ENCODE data around the gene AKAP8L.

Gene AKAP8L

GRCh38 chr19:15445807-15446376, 27.1 kb upstream of the AKAP8L start:
- no peak overlapping the region for H3K4me3 ChIP-seq (ENCODE audit: low read length)

GRCh38 chr19:15445227-15445605, 26.4 kb upstream of the AKAP8L start:
- no peaks in the 10 kb centered on the region for H3K9me3 ChIP-seq (replicated peaks; ENCODE audit: low read length)
- no peak overlapping the region for H3K4me3 ChIP-seq (ENCODE audit: low read length)
- no peak overlapping the region for H3K4me2 ChIP-seq (ENCODE audit: low read length)
- H3K36me3 ChIP-seq (ENCODE audit: insufficient read depth, low read length) = no peaks in the 10 kb centered on the region
- H3K4me1 ChIP-seq (ENCODE audit: control insufficient read depth, insufficient read depth, low read length) = peaks cover 7% of the 10 kb centered on the region
- no peak overlapping the region for H3K9ac ChIP-seq (ENCODE audit: low read depth, low read length)
- peaks cover 21% of the 10 kb centered on the region for H3K27me3 ChIP-seq (ENCODE audit: control insufficient read depth, insufficient read depth, low read length)

More at GRCh38 chr19:15445807-15446376, 27.1 kb upstream of the AKAP8L start:
- H3K36me3 ChIP-seq (ENCODE audit: insufficient read depth, low read length) = no peaks in the 10 kb centered on the region
- H3K4me2 ChIP-seq (ENCODE audit: low read length) = no peak overlapping the region
- H3K27me3 ChIP-seq (ENCODE audit: control insufficient read depth, insufficient read depth, low read length) = peaks cover 16% of the 10 kb centered on the region
- no peak overlapping the region for H3K9ac ChIP-seq (ENCODE audit: low read depth, low read length)
- H3K4me1 ChIP-seq (ENCODE audit: control insufficient read depth, insufficient read depth, low read length) = peaks cover 8% of the 10 kb centered on the region
- H3K9me3 ChIP-seq (replicated peaks; ENCODE audit: low read length) = no peaks in the 10 kb centered on the region

GRCh38 chr19:15444505-15445226, 25.9 kb upstream of the AKAP8L start:
- Histone ChIP-seq H3K9me3 (replicated peaks; ENCODE audit: low read length) (no peaks in the 10 kb centered on the region), H3K4me2 (ENCODE audit: low read length) (no peak overlapping the region), H3K9ac (ENCODE audit: low read depth, low read length) (no peak overlapping the region), H3K36me3 (ENCODE audit: insufficient read depth, low read length) (no peaks in the 10 kb centered on the region), H3K4me3 (ENCODE audit: low read length) (no peak overlapping the region), H3K27me3 (ENCODE audit: control insufficient read depth, insufficient read depth, low read length) (peaks cover 27% of the 10 kb centered on the region), H3K4me1 (ENCODE audit: control insufficient read depth, insufficient read depth, low read length) (peaks cover 6% of the 10 kb centered on the region)

- H3K4me2 ChIP-seq (ENCODE audit: low read length) = no peak overlapping the region
- H3K27me3 ChIP-seq (ENCODE audit: control insufficient read depth, insufficient read depth, low read length) = peaks cover 35% of the 10 kb centered on the region
- H3K9me3 ChIP-seq (replicated peaks; ENCODE audit: low read length) = no peaks in the 10 kb centered on the region
- H3K4me3 ChIP-seq (ENCODE audit: low read length) = no peak overlapping the region
- peaks cover 2% of the 10 kb centered on the region for H3K4me1 ChIP-seq (ENCODE audit: control insufficient read depth, insufficient read depth, low read length)
- no peak overlapping the region for H3K9ac ChIP-seq (ENCODE audit: low read depth, low read length)
- no peaks in the 10 kb centered on the region for H3K36me3 ChIP-seq (ENCODE audit: insufficient read depth, low read length)
Measured at GRCh38 chr19:15443838-15444237, 25.1 kb upstream of the AKAP8L start.

- Histone ChIP-seq H3K4me3 (ENCODE audit: low read length) (no peak overlapping the region), H3K4me2 (ENCODE audit: low read length) (no peak overlapping the region), H3K4me1 (ENCODE audit: control insufficient read depth, insufficient read depth, low read length) (no peaks in the 10 kb centered on the region), H3K27me3 (ENCODE audit: control insufficient read depth, insufficient read depth, low read length) (peaks cover 35% of the 10 kb centered on the region), H3K36me3 (ENCODE audit: insufficient read depth, low read length) (no peaks in the 10 kb centered on the region), H3K9ac (ENCODE audit: low read depth, low read length) (no peak overlapping the region), H3K9me3 (replicated peaks; ENCODE audit: low read length) (no peaks in the 10 kb centered on the region)
Measured at GRCh38 chr19:15443325-15443724, 24.5 kb upstream of the AKAP8L start.

- Histone ChIP-seq H3K9ac (ENCODE audit: low read depth, low read length) (no peak overlapping the region), H3K9me3 (replicated peaks; ENCODE audit: low read length) (no peaks in the 10 kb centered on the region), H3K4me1 (ENCODE audit: control insufficient read depth, insufficient read depth, low read length) (no peaks in the 10 kb centered on the region), H3K4me3 (ENCODE audit: low read length) (no peak overlapping the region), H3K36me3 (ENCODE audit: insufficient read depth, low read length) (no peaks in the 10 kb centered on the region), H3K4me2 (ENCODE audit: low read length) (no peak overlapping the region), H3K27me3 (ENCODE audit: control insufficient read depth, insufficient read depth, low read length) (peaks cover 35% of the 10 kb centered on the region)
Measured at GRCh38 chr19:15442142-15442920, 23.5 kb upstream of the AKAP8L start.

GRCh38 chr19:15441317-15441716, 22.5 kb upstream of the AKAP8L start:
- H3K4me3 ChIP-seq (ENCODE audit: low read length) = no peak overlapping the region
- H3K9ac ChIP-seq (ENCODE audit: low read depth, low read length) = no peak overlapping the region
- no peaks in the 10 kb centered on the region for H3K9me3 ChIP-seq (replicated peaks; ENCODE audit: low read length)
- H3K36me3 ChIP-seq (ENCODE audit: insufficient read depth, low read length) = no peaks in the 10 kb centered on the region
- H3K4me1 ChIP-seq (ENCODE audit: control insufficient read depth, insufficient read depth, low read length) = no peaks in the 10 kb centered on the region
- H3K27me3 ChIP-seq (ENCODE audit: control insufficient read depth, insufficient read depth, low read length) = peaks cover 35% of the 10 kb centered on the region
- no peak overlapping the region for H3K4me2 ChIP-seq (ENCODE audit: low read length)

GRCh38 chr19:15439821-15440641, 21.2 kb upstream of the AKAP8L start:
- H3K4me3 ChIP-seq (ENCODE audit: low read length) = no peak overlapping the region
- H3K36me3 ChIP-seq (ENCODE audit: insufficient read depth, low read length) = no peaks in the 10 kb centered on the region
- peaks cover 35% of the 10 kb centered on the region for H3K27me3 ChIP-seq (ENCODE audit: control insufficient read depth, insufficient read depth, low read length)
- no peak overlapping the region for H3K9ac ChIP-seq (ENCODE audit: low read depth, low read length)
- no peaks in the 10 kb centered on the region for H3K9me3 ChIP-seq (replicated peaks; ENCODE audit: low read length)
- no peaks in the 10 kb centered on the region for H3K4me1 ChIP-seq (ENCODE audit: control insufficient read depth, insufficient read depth, low read length)
- H3K4me2 ChIP-seq (ENCODE audit: low read length) = no peak overlapping the region

- Histone ChIP-seq H3K9me3 (replicated peaks; ENCODE audit: low read length) (no peaks in the 10 kb centered on the region), H3K4me1 (ENCODE audit: control insufficient read depth, insufficient read depth, low read length) (no peaks in the 10 kb centered on the region), H3K9ac (ENCODE audit: low read depth, low read length) (no peak overlapping the region), H3K4me3 (ENCODE audit: low read length) (no peak overlapping the region), H3K27me3 (ENCODE audit: control insufficient read depth, insufficient read depth, low read length) (peaks cover 34% of the 10 kb centered on the region), H3K4me2 (ENCODE audit: low read length) (no peak overlapping the region), H3K36me3 (ENCODE audit: insufficient read depth, low read length) (no peaks in the 10 kb centered on the region)
Measured at GRCh38 chr19:15439078-15439799, 20.5 kb upstream of the AKAP8L start.

GRCh38 chr19:15438577-15438976, 19.8 kb upstream of the AKAP8L start:
- Histone ChIP-seq H3K36me3 (ENCODE audit: insufficient read depth, low read length) (no peaks in the 10 kb centered on the region), H3K4me3 (ENCODE audit: low read length) (no peak overlapping the region), H3K9me3 (replicated peaks; ENCODE audit: low read length) (no peaks in the 10 kb centered on the region), H3K27me3 (ENCODE audit: control insufficient read depth, insufficient read depth, low read length) (peaks cover 28% of the 10 kb centered on the region), H3K4me1 (ENCODE audit: control insufficient read depth, insufficient read depth, low read length) (no peaks in the 10 kb centered on the region), H3K9ac (ENCODE audit: low read depth, low read length) (no peak overlapping the region), H3K4me2 (ENCODE audit: low read length) (no peak overlapping the region)

- Histone ChIP-seq H3K4me1 (ENCODE audit: control insufficient read depth, insufficient read depth, low read length) (no peaks in the 10 kb centered on the region), H3K9me3 (replicated peaks; ENCODE audit: low read length) (no peaks in the 10 kb centered on the region), H3K9ac (ENCODE audit: low read depth, low read length) (no peak overlapping the region), H3K4me3 (ENCODE audit: low read length) (no peak overlapping the region), H3K27me3 (ENCODE audit: control insufficient read depth, insufficient read depth, low read length) (peaks cover 24% of the 10 kb centered on the region), H3K4me2 (ENCODE audit: low read length) (no peak overlapping the region), H3K36me3 (ENCODE audit: insufficient read depth, low read length) (no peaks in the 10 kb centered on the region)
Measured at GRCh38 chr19:15438124-15438496, 19.3 kb upstream of the AKAP8L start.

All from skeletal muscle satellite cell (primary cell).